SK-N-MC (cell line): ENCODE measurements around the gene RTN4R.
"Not testable (repeated sequence)": the region's sequence is repeated elsewhere in the genome, so short reads cannot be mapped to it uniquely, and the experiment has no call there.

ENCODE experiments used
- DNase-seq: peaks from one replicate; pipeline ENCODE4 v3.0.0-alpha.2; 2011; ENCODE audit warnings: low read depth, low spot score
- H3K27ac ChIP-seq: fragments of 200-600 bp; sonication (generic); 2 replicates; pipeline ENCODE4 v1.5.1; 2016; ENCODE audit warnings: mixed run types
- H3K36me3 ChIP-seq: fragments of 200-600 bp; sonication (generic); 2 replicates; pipeline ENCODE4 v1.6.1; 2017; ENCODE audit warnings: antibody characterized with exemption, low read length, mixed read lengths; ENCODE audit not compliant: insufficient read depth
- H3K4me3 ChIP-seq: fragments of 200-600 bp; sonication (generic); 2 replicates; pipeline ENCODE4 v1.5.1; 2016
- H3K9ac ChIP-seq: fragments of 200-600 bp; sonication (generic); 2 replicates; pipeline ENCODE4 v1.8.0; 2017; ENCODE audit warnings: mixed run types, mixed read lengths; ENCODE audit not compliant: insufficient read length
- H3K9me3 ChIP-seq: fragments of 200-600 bp; sonication (generic); 2 replicates; pipeline ENCODE4 v1.6.1; 2017; ENCODE audit warnings: low read depth, mild to moderate bottlenecking, antibody characterized with exemption, low read length, moderate library complexity, mixed read lengths
- EZH2 ChIP-seq: fragments of 200-600 bp; sonication (generic); IDR thresholded peaks from one replicate; pipeline ENCODE4 v1.6.1; 2017; ENCODE audit warnings: antibody characterized with exemption
- FOXP2 ChIP-seq: optimal IDR thresholded peaks from 2 replicates; pipeline ENCODE3; 2011; ENCODE audit warnings: mild to moderate bottlenecking, moderate library complexity; ENCODE audit not compliant: insufficient read depth; ENCODE audit errors: extremely low read length, control extremely low read depth
- POLR2AphosphoS5 ChIP-seq: IDR thresholded peaks from 2 replicates; pipeline ENCODE4 v1.6.1; 2012; ENCODE audit warnings: mild to moderate bottlenecking, low read depth, low read length, borderline replicate concordance

Gene RTN4R

DNA sequence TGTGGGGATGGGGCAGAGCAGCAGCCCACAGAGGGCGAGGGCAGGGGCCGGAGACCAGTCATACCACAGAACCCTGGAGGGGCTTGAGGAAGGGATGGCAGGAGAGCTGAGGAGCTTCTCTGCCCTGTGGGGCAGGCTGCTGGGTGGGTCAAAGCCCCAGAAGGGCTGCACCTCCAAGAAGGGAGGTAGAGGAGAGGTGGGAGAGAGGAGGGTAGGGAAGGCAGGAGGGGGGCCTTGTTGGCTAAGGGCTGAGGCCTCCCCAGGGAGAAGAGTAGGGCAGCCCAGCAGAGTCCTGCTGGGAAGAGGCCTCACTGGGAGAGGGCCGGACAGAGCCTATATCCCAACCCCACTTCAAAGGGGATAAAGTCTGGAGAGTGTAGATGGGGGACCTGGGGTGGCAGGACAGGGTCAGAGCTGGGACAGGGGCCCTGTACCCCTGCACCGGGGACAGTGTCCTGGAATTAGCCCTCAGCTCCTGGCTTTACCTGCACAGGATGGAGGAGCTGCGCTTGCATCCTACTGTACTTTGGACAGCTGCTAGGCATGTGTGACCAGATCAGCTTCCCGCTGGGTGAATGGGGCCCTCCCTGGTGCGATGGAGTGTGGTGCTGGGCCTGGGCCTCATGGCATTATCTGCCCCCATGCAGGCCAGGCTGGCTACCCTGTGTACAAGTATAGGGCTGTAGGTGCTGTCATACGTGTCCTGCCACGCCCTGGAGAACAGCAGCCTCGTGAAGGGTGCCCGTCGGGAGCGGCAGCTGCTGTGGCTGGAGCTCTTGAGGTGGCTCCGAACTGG, 44.5 kb upstream of the RTN4R start:
- Histone ChIP-seq H3K4me3 (no peak overlapping the region), H3K36me3 (no peaks in the 10 kb centered on the region), H3K9ac (no peak overlapping the region), H3K27ac (no peak overlapping the region), H3K9me3 (no peaks in the 10 kb centered on the region)
- DNase-seq = no peak
- TF ChIP-seq EZH2 (no peak), FOXP2 (no peak), POLR2AphosphoS5 (no peak)

DNA sequence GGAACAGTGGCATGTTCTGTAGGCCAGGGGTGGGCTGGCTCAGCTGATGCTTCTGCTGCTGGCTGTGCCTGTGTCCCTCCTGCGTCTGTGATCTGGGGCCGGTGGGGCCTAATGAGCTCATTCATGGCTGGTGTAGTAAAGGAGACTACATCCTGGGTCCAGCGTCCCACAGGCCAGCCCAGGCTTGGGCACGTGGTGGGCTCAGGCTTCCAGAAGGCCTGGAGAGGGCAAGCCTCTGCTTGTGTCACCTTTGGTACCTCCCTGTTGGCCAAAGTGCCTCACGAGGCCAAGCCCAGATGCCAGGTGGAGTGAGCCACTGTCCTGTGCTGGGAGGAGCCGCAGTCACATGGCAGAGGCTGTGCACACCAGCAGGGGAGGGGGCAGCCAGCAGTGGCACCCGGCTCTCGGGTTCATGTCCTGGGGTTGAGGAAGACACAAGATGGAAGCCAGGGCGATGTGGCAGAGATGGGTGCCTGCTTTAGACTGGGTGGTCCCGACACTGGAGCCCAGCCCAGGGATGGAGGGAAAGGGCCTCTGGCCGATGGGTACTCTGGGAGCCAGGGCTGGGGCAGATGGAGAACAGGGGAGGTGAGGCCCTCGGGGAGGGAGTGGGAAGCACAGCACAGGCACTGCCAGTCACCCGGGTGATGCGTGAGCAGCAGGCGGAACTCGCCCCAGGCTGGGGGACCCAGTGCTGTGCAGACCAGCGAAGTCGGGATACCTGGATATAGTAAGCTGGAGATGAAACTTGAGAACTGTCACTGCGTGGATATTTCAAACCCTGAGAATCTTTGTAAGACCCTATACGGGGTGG, 43.3 kb upstream of the RTN4R start:
- H3K9me3 ChIP-seq, DNase-seq, H3K27ac ChIP-seq, H3K4me3 ChIP-seq, H3K36me3 ChIP-seq, H3K9ac ChIP-seq: not testable (repeated sequence)

DNA sequence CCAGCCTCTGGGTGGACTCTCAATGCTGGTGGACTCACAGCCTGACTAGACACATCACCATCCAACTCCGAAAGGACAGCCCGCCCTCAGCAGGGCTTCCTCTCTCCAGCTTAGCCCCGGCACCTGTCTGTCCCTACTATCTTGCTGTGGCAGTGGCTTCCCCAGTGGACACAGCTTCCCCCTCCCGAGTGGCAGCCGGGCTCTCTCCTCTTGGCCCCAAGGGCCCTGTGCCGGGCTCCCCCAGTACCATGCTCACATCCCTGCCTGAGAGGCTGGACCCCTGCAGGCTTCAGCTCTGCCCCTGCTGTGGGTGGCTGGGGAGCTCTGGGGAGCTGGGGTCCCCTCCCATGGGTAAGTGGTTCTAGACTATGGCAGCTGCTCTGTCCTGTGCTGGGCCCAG, 42.7 kb upstream of the RTN4R start:
- H3K9ac ChIP-seq, DNase-seq, H3K36me3 ChIP-seq: not testable (repeated sequence)

DNA sequence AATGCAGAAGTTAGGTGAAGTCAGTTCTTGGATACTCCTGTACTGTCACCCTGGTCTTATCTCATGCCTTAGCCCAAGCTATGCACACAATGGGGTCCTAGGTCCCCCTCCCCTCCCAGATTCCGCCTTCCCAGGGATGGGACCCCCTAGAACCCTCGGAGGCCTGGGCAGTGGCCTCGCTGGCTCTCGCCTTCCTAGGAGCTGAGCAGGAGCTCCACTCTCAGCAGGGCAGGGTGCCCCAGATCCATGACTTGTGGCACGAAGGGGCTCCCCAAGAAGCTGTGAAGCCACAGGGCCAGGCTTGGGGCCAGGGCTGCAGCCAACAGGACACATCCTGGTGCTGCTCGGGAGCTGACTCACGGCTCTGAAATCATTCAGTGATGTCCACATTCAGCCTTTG, 42.1 kb upstream of the RTN4R start:
- not testable (repeated sequence) for DNase-seq, H3K4me3 ChIP-seq, H3K9ac ChIP-seq, H3K36me3 ChIP-seq, H3K27ac ChIP-seq, H3K9me3 ChIP-seq

More for the DNA sequence above, 42.7 kb upstream of the RTN4R start:
- H3K9me3 ChIP-seq, H3K4me3 ChIP-seq, H3K27ac ChIP-seq: not testable (repeated sequence)

DNA sequence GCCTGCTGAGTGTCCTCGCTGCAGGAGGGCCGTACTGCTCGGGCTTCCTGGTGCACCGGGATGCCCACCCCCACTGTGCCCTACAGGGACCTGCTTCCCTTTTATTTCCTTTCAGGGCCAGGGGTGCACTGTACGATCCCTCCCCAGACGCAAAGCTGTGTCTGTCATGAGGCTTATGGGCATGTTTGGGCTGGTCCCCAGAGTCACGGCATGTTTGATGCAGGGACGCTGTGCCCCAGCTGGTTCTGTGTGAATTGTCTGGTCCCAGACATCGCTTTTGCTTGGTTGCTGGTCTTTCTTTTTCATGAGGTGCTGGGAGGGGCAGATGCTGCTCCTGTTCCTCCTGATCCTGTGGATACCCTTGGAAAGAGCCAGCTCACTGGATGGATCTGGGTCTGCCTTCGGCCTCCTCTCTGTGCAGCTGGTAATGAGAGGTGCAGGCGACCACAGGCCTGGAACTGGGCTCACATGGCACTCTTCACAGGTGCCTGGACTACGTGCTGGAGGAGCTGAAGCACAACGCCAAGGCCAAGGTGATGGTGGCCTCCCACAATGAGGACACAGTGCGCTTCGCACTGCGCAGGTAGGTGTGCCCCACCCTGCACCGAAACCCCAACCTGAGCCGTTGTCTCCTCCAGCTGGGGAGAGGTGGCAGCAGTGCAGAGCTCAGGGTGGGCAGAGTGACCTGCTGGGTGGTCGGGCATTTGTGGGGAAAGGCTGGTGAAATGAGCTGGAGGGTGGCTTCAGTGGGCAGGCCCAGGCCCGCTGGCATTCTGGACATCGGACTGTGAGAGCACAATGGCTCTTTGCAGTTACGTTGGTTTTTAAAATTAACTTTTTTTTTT, 40.9 kb upstream of the RTN4R start:
- not testable (repeated sequence) for H3K27ac ChIP-seq, H3K4me3 ChIP-seq, H3K9me3 ChIP-seq, H3K36me3 ChIP-seq, DNase-seq, H3K9ac ChIP-seq

DNA sequence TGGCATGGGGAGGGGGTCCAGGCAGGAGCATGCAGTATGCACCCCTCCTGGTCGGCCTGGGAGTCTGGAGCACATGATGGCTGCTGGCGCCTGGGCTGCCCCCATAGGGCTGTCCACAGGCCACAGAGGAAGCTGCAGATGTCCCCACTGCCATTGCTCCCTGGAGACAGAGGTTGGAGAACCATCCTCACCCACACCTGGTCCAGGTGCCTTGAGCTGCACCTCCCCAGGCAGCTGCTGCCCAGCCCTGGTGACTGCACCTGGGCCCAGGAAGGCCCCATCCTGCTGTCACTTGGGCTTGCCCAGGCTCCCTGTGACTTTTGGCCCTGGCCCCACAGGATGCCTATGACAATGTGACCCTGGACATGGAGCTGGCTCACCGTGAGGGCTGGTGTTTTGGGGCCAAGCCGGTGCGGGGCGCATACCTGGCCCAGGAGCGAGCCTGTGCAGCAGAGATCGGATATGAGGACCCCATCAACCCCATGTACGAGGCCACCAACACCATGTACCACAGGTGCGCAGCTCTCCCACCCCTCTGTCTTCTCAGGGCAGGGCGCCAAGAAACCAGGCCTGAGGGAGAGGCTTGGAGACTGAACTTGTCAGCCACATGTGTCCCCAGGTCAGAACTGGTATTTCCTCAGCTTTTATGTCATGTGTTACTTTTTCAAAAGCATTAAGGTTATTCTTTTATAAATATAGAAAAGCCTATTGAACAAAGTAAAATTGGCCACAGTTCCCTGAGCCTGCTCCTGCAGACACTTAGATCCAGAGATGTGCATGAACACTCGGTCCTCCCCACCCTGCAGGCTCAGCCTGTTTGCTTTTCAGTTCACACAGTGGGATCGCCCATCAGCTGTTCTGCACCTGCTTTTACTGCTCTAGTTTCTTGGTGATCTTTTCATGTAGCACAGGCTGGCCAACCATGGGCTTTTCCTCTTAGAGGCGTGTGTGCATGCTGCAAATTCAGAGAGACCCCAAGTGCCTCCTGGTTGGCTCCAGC, 39.6 kb upstream of the RTN4R start:
- not testable (repeated sequence) for H3K9me3 ChIP-seq, DNase-seq, H3K9ac ChIP-seq, H3K36me3 ChIP-seq, H3K27ac ChIP-seq, H3K4me3 ChIP-seq

DNA sequence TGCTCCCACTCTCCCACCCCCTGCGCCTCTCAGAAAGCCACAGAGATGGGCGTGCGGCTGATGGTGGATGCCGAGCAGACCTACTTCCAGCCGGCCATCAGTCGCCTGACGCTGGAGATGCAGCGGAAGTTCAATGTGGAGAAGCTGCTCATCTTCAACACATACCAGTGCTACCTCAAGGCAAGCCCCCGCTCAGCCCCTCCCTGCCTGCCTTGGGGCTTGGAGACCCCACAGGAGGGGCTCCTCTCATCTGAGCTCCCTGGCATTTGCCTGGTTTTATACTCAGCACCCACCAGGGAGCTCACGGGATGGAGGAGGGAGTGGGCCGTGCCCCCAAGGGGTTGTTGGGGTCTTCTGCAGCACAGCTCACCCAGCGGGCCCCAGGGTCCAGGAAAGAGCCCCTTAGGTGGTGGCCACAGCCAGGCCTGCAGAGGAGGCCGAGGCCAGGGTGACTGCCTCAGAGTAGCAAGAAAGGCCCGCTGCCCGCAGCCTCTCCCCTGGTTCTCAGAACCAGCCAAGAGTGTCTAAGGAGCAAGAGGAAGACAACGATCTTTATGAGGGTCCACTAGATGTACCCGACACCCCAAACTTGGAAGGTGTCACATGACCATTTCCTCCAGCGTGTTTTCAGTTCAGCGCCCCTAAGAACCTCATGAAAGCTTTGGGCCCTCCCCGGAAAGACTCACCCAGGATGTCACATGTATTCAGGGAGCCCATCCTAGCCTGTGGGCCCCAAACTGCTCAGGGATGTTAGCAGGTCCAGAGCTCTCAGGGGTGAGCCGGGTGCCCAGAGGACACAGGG, 38.7 kb upstream of the RTN4R start:
- H3K9ac ChIP-seq, H3K36me3 ChIP-seq, H3K9me3 ChIP-seq, H3K4me3 ChIP-seq, H3K27ac ChIP-seq, DNase-seq: not testable (repeated sequence)

DNA sequence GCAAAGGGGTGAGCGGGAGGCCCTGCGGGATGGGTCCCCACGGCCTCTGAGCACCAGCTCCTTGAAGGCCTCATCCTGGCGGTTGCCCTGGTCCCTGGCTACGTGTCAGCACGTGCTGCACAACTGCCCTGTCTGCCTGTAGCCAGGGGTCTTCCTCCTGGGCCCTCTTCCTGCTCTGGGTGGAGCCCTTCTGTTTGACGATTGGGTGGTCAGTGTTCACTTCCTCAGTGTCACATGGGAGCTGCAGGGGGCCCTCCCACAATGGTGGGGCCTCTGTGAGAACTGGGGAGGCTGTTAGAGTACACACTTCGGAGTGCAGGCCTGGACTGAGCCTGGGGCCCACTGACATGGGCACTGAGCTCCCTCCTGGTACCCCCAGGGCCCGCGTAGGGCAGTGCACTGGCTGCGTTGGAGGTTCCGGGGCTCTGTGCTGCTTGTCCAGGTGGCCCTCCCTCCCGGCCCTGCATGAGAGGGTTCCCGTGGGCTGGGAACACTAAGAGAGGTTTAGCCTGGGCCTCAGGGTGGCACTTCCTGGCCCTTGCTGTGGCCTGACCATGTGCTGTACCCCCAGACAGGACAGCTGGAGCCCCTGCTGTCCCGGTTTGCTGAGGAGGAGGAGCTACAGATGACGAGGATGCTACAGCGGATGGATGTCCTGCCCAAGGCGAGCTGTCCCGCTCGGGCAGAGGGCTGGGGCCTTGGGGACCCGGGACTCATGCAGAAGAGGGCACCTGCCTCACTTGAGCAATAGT, 38.0 kb upstream of the RTN4R start:
- H3K9ac ChIP-seq = no peak overlapping the region

DNA sequence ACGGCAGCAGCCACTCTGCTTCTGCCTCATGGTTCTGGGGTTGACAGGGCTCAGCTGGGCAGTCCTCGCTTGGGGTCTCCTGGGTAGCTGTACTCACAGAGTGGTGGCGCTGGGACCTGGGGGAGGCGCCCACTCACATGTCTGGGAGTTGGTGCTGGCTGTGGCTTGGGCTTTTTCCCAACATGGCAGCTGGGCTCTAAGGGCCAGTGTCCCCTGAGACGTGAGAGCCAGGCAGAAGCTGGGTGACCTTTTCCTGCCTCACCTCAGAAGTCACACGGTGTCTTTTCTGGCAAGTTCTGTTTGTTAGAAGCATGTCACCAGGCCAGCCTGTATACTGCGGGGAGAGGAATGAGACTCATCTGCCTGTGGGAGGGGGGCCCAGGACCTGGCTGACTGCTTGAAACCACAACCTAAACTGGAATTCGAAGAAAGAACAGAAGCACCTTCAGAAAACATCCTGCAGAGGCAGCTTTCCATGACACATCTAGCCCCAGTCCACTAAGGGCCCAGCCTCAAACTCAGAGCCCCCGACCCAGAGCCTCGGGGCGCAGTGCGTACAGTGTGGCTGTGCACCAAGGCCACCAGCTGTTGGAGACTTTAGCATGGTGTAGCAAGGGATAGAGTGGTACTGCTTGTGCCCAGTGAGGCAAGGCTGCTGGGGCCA, 37.2 kb upstream of the RTN4R start:
- not testable (repeated sequence) for H3K36me3 ChIP-seq, H3K4me3 ChIP-seq, H3K9me3 ChIP-seq, DNase-seq, H3K27ac ChIP-seq, H3K9ac ChIP-seq

More for the DNA sequence above, 38.0 kb upstream of the RTN4R start:
- no peak for TF ChIP-seq FOXP2
- TF ChIP-seq POLR2AphosphoS5 = no peak
- TF ChIP-seq EZH2 = no peak
- Histone ChIP-seq H3K4me3 (no peak overlapping the region), H3K36me3 (no peaks in the 10 kb centered on the region), H3K9me3 (no peaks in the 10 kb centered on the region), H3K27ac (no peak overlapping the region)
- DNase-seq = no peak
